ENCODE data around the gene ADAMTSL1. TPM values are rescaled to one million over a fixed set of nuclear protein-coding genes. Genes with fewer than 3 reads are reported as not detected.
A peak's percentile ranks its signal among the peaks of the same experiment; 100 is the strongest.

The ADAMTSL1 gene
- total RNA-seq, 4 donors from 2014 or later = 2.8 to 26.4 (median 9.4) TPM

DNA sequence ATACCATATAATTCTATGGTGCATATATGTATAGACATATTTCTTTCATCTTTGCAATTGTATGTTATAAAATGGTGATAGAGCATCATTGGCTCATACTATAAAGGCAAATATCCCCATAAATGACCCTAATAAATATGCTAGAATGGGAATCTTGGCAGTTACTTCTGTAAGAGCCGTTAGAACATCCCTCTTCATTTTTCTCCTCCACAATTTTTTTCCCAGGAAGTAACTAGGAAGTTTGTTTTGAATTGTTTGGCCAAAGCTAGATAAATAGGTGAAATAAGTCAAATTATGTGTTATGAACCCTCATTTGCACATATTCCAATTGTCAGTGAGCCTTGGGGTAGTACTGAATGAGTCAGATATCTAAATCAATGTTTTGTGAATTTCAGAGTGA is 209.9 kb downstream of the ADAMTSL1 start:
- peak overlapping the region in 1 of 4 donors; percentile 29 for H3K27ac ChIP-seq
- H3K4me3 ChIP-seq = no peak overlapping the region
- DNase-seq = no peak

DNA sequence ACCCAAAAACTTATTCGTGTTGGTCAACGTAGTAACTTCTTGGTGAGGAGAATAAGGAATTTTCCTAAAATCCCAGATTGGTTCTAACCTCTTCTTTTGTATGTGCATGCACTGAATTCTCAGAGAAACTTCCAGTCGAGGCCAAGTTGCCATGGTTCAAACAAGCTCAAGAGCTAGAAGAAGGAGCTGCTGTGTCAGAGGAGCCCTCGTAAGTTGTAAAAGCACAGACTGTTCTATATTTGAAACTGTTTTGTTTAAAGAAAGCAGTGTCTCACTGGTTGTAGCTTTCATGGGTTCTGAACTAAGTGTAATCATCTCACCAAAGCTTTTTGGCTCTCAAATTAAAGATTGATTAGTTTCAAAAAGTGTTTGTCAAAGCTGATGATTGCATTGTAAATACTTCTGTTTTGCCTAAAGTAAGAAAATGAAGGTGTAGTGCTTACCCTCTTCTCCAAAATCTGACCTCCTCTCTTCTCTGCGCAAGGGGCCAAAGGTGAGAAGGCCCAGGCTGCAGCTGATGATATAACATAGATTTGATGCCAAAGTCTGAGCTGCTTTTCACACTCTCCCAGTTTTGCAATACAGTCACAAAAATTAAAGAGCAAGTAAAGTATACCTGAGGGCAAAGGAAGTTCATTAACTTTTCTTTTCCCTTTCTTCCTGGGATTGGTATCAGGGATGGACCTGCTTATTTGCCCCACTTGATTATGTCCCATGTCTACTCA is 210.8 kb downstream of the ADAMTSL1 start:
- Histone ChIP-seq H3K4me3 (no peak overlapping the region), H3K27ac (peak overlapping the region in 2 of 4 donors; percentile 5 to 29), H3K4me1 (peaks cover 0 to 8% (median 0%) of the 10 kb centered on the region in 4 donors), H3K9me3 (no peaks in the 10 kb centered on the region), H3K27me3 (no peaks in the 10 kb centered on the region), H3K36me3 (no peaks in the 10 kb centered on the region)
- DNase-seq = no peak
- TF ChIP-seq CTCF (IDR thresholded peaks at IDR 0.05) (no peak), POLR2A (IDR thresholded peaks at IDR 0.05) (no peak)

More for the DNA sequence above, 209.9 kb downstream of the ADAMTSL1 start:
- TF ChIP-seq POLR2A (IDR thresholded peaks at IDR 0.05) = no peak
- peaks cover 0 to 8% (median 0%) of the 10 kb centered on the region in 4 donors for H3K4me1 ChIP-seq
- no peaks in the 10 kb centered on the region for H3K36me3 ChIP-seq
- no peaks in the 10 kb centered on the region for H3K9me3 ChIP-seq
- H3K27me3 ChIP-seq = no peaks in the 10 kb centered on the region

GRCh38 chr9:18688581-18689565 is 214.9 kb downstream of the ADAMTSL1 start:
- Histone ChIP-seq H3K9me3 (no peaks in the 10 kb centered on the region), H3K36me3 (no peaks in the 10 kb centered on the region), H3K4me1 (peaks cover 0 to 8% (median 0%) of the 10 kb centered on the region in 4 donors), H3K27me3 (no peaks in the 10 kb centered on the region), H3K27ac (no peak overlapping the region), H3K4me3 (no peak overlapping the region)
- DNase-seq = no peak
- TF ChIP-seq CTCF (IDR thresholded peaks at IDR 0.05) (no peak), POLR2A (IDR thresholded peaks at IDR 0.05) (no peak)

- no peak for DNase-seq
- Histone ChIP-seq H3K27me3 (no peaks in the 10 kb centered on the region), H3K4me1 (peaks cover 0 to 4% (median 0%) of the 10 kb centered on the region in 4 donors), H3K27ac (no peak overlapping the region), H3K4me3 (no peak overlapping the region), H3K36me3 (no peaks in the 10 kb centered on the region), H3K9me3 (peaks cover 0 to 4% (median 1%) of the 10 kb centered on the region in 4 donors)
- TF ChIP-seq CTCF (IDR thresholded peaks at IDR 0.05) (no peak), POLR2A (IDR thresholded peaks at IDR 0.05) (no peak)
Observed at GRCh38 chr9:18689921-18690320, 216.0 kb downstream of the ADAMTSL1 start.

DNA sequence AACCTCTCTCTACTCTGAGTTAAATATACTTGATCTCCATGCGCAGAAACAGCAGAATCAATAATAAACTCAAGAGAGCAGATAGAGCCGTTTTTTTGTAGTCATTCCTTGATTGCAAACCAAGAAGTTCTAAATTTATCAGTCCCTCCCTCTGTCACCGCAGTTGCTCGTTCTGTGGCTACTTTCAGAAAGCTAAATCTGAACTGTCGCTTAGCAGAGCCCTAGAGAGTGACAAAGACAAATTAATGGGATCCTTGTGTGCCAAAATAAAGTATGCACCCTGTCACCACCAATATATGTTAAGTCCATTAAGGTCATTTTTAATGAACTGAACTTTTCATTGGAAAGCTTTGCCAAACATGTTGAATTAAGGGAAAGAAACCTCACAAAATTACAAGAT is 218.3 kb downstream of the ADAMTSL1 start:
- Histone ChIP-seq H3K4me3 (no peak overlapping the region), H3K36me3 (no peaks in the 10 kb centered on the region), H3K9me3 (peaks cover 0 to 5% (median 2%) of the 10 kb centered on the region in 4 donors), H3K4me1 (no peaks in the 10 kb centered on the region), H3K27ac (no peak overlapping the region), H3K27me3 (no peaks in the 10 kb centered on the region)
- DNase-seq = no peak
- TF ChIP-seq POLR2A (IDR thresholded peaks at IDR 0.05) (no peak), CTCF (IDR thresholded peaks at IDR 0.05) (no peak)
